GM23338 (cell line): Measurements from ENCODE around the gene ATXN2. TPM values are rescaled to one million over a fixed set of nuclear protein-coding genes. Genes with fewer than 3 reads are reported as not detected.

ENCODE experiments used
- ATAC-seq: fragments of 200-7000 bp; cut with Tn5 transposase; 3 replicates; pipeline ENCODE4 v1.9.1; 2020
- DNase-seq: peaks from one replicate; pipeline ENCODE4 v3.0.0-alpha.2; 2015; ENCODE audit warnings: low spot score
- H2AFZ ChIP-seq: fragments of 200-600 bp; sonication (generic); 2 replicates; pipeline ENCODE4 v1.8.0; 2016; ENCODE audit warnings: antibody characterized with exemption, mild to moderate bottlenecking, moderate library complexity
- H3F3A ChIP-seq: fragments of 200-600 bp; sonication (generic); replicated peaks from 2 replicates; pipeline ENCODE4 v1.8.0; 2017; ENCODE audit warnings: antibody characterized with exemption, mixed run types, low read depth
- H3K27ac ChIP-seq: fragments of 200-600 bp; sonication (generic); 2 replicates; pipeline ENCODE4 v1.6.1; 2016; ENCODE audit warnings: low read depth
- H3K27me3 ChIP-seq: fragments of 200-600 bp; sonication (generic); 2 replicates; pipeline ENCODE4 v1.8.0; 2016; ENCODE audit warnings: mild to moderate bottlenecking, mixed run types, moderate library complexity; ENCODE audit not compliant: insufficient read depth
- H3K36me3 ChIP-seq: fragments of 200-600 bp; sonication (generic); 2 replicates; pipeline ENCODE4 v1.8.0; 2016; ENCODE audit warnings: mild to moderate bottlenecking; ENCODE audit not compliant: insufficient read depth
- H3K4me1 ChIP-seq: fragments of 200-600 bp; sonication (generic); 2 replicates; pipeline ENCODE4 v1.8.0; 2016; ENCODE audit warnings: mild to moderate bottlenecking, moderate library complexity; ENCODE audit not compliant: insufficient read depth
- H3K4me2 ChIP-seq: fragments of 200-600 bp; sonication (generic); 2 replicates; pipeline ENCODE4 v1.7.1; 2017; ENCODE audit warnings: mixed run types
- H3K4me3 ChIP-seq: fragments of 200-600 bp; sonication (generic); 2 replicates; pipeline ENCODE4 v1.6.1; 2016; ENCODE audit warnings: mixed run types
- H3K79me2 ChIP-seq: fragments of 200-600 bp; sonication (generic); replicated peaks from 2 replicates; pipeline ENCODE4 v1.8.0; 2017; ENCODE audit warnings: mild to moderate bottlenecking; ENCODE audit not compliant: insufficient read depth
- H3K9me2 ChIP-seq: fragments of 200-600 bp; sonication (generic); 2 replicates; pipeline ENCODE4 v1.8.0; 2017; ENCODE audit not compliant: insufficient read depth
- H4K20me1 ChIP-seq: fragments of 200-600 bp; sonication (generic); replicated peaks from 2 replicates; pipeline ENCODE4 v1.8.0; 2017; ENCODE audit warnings: mild to moderate bottlenecking; ENCODE audit not compliant: insufficient read depth
- H3K27ac Mint-ChIP-seq: 2 replicates; pipeline ENCODE4 v1.8.0; 2020; ENCODE audit warnings: inconsistent platforms, mild to moderate bottlenecking, moderate library complexity, mixed read lengths
- H3K27me3 Mint-ChIP-seq: 3 replicates; pipeline ENCODE4 v1.8.0; 2022; ENCODE audit warnings: low read depth, mild to moderate bottlenecking, moderate library complexity, mixed read lengths, inconsistent platforms; ENCODE audit not compliant: insufficient read depth, poor library complexity
- H3K36me3 Mint-ChIP-seq: 3 replicates; pipeline ENCODE4 v1.8.0; 2021; ENCODE audit warnings: low read depth, mild to moderate bottlenecking, inconsistent platforms, moderate library complexity, mixed read lengths
- H3K4me1 Mint-ChIP-seq: 3 replicates; pipeline ENCODE4 v1.8.0; 2020; ENCODE audit warnings: mild to moderate bottlenecking, inconsistent platforms, mixed read lengths
- H3K4me3 Mint-ChIP-seq: 3 replicates; pipeline ENCODE4 v1.8.0; 2021; ENCODE audit warnings: moderate library complexity, mild to moderate bottlenecking, inconsistent platforms, mixed read lengths
- H3K9me3 Mint-ChIP-seq: 3 replicates; pipeline ENCODE4 v1.8.0; 2020; ENCODE audit warnings: moderate library complexity, mild to moderate bottlenecking, inconsistent platforms, mixed read lengths
- EZH2 ChIP-seq: fragments of 200-600 bp; sonication (generic); IDR thresholded peaks from one replicate; pipeline ENCODE4 v1.8.0; 2017; ENCODE audit warnings: antibody characterized with exemption, mild to moderate bottlenecking, low read depth; ENCODE audit not compliant: unreplicated experiment
- EZH2phosphoT487 ChIP-seq: fragments of 200-600 bp; sonication (generic); IDR thresholded peaks from one replicate; pipeline ENCODE4 v1.8.1; 2018; ENCODE audit warnings: antibody characterized with exemption; ENCODE audit not compliant: unreplicated experiment
- JUNB ChIP-seq: IDR thresholded peaks from one replicate; pipeline ENCODE4 v1.6.1; 2016; ENCODE audit warnings: antibody characterized with exemption; ENCODE audit not compliant: unreplicated experiment
- NANOG ChIP-seq: IDR thresholded peaks from 2 replicates; pipeline ENCODE4 v1.6.1; 2016; ENCODE audit warnings: antibody characterized with exemption, borderline replicate concordance
- POLR2AphosphoS5 ChIP-seq: IDR thresholded peaks from 2 replicates; pipeline ENCODE4 v1.6.1; 2016; ENCODE audit warnings: antibody characterized with exemption, low read depth
- STAT1 ChIP-seq: IDR thresholded peaks from one replicate; pipeline ENCODE4 v1.6.1; 2016; ENCODE audit warnings: antibody characterized with exemption; ENCODE audit not compliant: unreplicated experiment
- ZNF331 ChIP-seq: fragments of 250-450 bp; sonication (Bioruptor Pico); IDR thresholded peaks from 2 replicates; pipeline ENCODE4 v1.5.0; 2020; ENCODE audit warnings: low read depth, mild to moderate bottlenecking, moderate library complexity
- long read RNA-seq: library from polyadenylated mRNA; unstranded; transcript quantifications from one replicate; pipeline ENCODE4 v2.0.0, GENCODE V29; 2020; ENCODE audit not compliant: unreplicated experiment
- polyA plus RNA-seq: library from polyadenylated mRNA; unstranded; fragments of >200 nt; fragmentation: Nextera tagmentation; extraction: Ambion mirVana; gene quantifications from 2 replicates; pipeline ENCODE4 v1.2.1, GENCODE V29; 2016
- total RNA-seq: library from RNA; depleted of rRNA; stranded (reverse); fragments of >200 nt; shearing (Covaris generic); gene quantifications from 2 replicates; pipeline ENCODE4 v1.2.3, GENCODE V29; 2014; rRNA removed
- TF ChIP-seq, protein P1 (sequence below): IDR thresholded peaks from 2 replicates; pipeline ENCODE4 v1.6.1; 2016; ENCODE audit warnings: antibody characterized with exemption
- TF ChIP-seq, protein P2 (sequence below): IDR thresholded peaks from one replicate; pipeline ENCODE4 v1.6.1; 2018; ENCODE audit warnings: antibody characterized with exemption; ENCODE audit not compliant: unreplicated experiment

The ATXN2 gene, protein sequence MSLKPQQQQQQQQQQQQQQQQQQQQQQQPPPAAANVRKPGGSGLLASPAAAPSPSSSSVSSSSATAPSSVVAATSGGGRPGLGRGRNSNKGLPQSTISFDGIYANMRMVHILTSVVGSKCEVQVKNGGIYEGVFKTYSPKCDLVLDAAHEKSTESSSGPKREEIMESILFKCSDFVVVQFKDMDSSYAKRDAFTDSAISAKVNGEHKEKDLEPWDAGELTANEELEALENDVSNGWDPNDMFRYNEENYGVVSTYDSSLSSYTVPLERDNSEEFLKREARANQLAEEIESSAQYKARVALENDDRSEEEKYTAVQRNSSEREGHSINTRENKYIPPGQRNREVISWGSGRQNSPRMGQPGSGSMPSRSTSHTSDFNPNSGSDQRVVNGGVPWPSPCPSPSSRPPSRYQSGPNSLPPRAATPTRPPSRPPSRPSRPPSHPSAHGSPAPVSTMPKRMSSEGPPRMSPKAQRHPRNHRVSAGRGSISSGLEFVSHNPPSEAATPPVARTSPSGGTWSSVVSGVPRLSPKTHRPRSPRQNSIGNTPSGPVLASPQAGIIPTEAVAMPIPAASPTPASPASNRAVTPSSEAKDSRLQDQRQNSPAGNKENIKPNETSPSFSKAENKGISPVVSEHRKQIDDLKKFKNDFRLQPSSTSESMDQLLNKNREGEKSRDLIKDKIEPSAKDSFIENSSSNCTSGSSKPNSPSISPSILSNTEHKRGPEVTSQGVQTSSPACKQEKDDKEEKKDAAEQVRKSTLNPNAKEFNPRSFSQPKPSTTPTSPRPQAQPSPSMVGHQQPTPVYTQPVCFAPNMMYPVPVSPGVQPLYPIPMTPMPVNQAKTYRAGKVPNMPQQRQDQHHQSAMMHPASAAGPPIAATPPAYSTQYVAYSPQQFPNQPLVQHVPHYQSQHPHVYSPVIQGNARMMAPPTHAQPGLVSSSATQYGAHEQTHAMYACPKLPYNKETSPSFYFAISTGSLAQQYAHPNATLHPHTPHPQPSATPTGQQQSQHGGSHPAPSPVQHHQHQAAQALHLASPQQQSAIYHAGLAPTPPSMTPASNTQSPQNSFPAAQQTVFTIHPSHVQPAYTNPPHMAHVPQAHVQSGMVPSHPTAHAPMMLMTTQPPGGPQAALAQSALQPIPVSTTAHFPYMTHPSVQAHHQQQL
- total RNA-seq = 44.8 and 52.9 TPM in 2 replicates
- 59.5 and 61.0 TPM in 2 replicates for polyA plus RNA-seq
- long read RNA-seq, partial matches to known transcripts = 11 of 14 reads
- long read RNA-seq, other reads (novel, unspliced or antisense) = 3 of 14 reads

DNA sequence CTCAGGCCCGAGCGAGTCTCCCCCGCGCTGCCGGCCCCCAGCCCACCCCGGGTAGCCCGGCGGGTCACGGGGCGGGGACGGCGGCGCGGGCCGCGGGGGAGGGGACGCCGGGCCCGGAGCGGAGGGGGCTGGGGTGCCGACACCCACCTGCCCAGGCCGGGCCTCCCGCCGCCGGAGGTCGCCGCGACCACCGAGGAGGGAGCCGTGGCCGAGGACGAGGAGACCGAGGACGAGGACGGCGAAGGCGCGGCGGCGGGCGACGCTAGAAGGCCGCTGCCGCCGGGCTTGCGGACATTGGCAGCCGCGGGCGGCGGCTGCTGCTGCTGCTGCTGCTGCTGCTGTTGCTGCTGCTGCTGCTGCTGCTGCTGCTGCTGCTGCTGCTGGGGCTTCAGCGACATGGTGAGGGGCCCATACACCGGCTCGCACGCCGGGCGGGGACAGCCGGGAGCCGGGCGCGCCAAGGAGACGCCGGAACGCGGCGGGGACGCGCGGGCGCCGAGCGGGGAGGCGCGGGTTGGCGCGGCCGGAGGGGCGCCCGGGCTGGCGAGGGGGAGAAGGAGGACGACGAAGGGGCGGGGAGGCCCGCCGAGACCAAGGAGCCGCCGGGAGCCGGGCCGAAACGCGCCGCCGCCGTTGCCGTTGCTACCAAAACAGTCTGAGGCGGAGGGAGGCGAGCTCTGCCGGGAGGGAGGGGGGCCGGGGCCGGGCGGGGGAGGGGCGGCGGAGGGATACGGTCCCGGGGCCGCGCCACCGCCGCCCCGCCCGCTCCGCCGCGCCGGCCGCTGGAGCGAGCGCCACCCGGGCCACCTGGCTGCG, at the start of gene ATXN2:
TSS of gene ATXN2 (minus strand) at position 679 of the 816 bp plus-strand sequence. CDS start at position 398, 281 bp downstream.
- Histone ChIP-seq H4K20me1 (peaks cover 19% of the 10 kb centered on the region), H3K4me3 (peak within 1 kb of the TSS; percentile 84), H2AFZ (peak within 1 kb of the TSS; percentile 57), H3K4me1 (peaks cover 30% of the 10 kb centered on the region), H3K27ac (peak within 1 kb of the TSS; percentile 95), H3K9me2 (no peaks in the 10 kb centered on the region), H3K27me3 (no peaks in the 10 kb centered on the region), H3K36me3 (no peaks in the 10 kb centered on the region), H3F3A (peaks cover 11% of the 10 kb centered on the region; the same call in 1 of the 2 replicates), H3K79me2 (peaks cover 52% of the 10 kb centered on the region), H3K4me2 (peak within 1 kb of the TSS; percentile 85)
- Mint-ChIP-seq H3K27ac (peak within 1 kb of the TSS; percentile 79), H3K9me3 (peaks cover 6% of the 10 kb centered on the region; the same call in 1 of the 3 replicates), H3K4me1 (peaks cover 30% of the 10 kb centered on the region), H3K4me3 (peak within 1 kb of the TSS; percentile 93), H3K27me3 (peaks cover 16% of the 10 kb centered on the region), H3K36me3 (peaks cover 13% of the 10 kb centered on the region; the same call in 2 of the 3 replicates)
- ATAC-seq (no peak; the same call in 2 of the 3 replicates), DNase-seq (peak; percentile 77)
- no peak for TF ChIP-seq STAT1
- TF ChIP-seq POLR2AphosphoS5 = no peak; the same call in 1 of the 2 replicates
- TF ChIP-seq, protein P1, sequence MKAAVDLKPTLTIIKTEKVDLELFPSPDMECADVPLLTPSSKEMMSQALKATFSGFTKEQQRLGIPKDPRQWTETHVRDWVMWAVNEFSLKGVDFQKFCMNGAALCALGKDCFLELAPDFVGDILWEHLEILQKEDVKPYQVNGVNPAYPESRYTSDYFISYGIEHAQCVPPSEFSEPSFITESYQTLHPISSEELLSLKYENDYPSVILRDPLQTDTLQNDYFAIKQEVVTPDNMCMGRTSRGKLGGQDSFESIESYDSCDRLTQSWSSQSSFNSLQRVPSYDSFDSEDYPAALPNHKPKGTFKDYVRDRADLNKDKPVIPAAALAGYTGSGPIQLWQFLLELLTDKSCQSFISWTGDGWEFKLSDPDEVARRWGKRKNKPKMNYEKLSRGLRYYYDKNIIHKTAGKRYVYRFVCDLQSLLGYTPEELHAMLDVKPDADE = no peak

DNA sequence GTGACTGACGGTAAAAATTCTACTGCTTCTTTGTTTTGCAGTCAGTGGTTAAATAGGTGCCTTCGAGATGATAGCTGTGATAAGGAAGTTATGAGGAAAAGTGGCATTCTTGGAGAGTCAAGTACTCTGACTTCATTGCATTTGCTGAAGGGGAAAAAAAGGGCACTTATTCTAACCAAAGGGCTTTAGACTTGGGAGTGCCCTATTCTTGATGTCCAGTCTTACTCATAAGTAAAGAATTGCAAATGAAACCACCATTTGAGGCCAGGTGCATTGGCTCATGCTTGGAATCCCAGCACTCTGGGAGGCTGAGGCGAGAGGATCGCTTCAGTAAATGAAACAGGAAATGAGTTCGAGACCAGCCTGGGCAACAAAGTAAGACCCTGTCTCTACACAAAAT, 46.3 kb upstream of the ATXN2 start:
- Mint-ChIP-seq H3K36me3 (peaks cover 69% of the 10 kb centered on the region), H3K27me3 (no peaks in the 10 kb centered on the region), H3K9me3 (no peaks in the 10 kb centered on the region), H3K4me1 (no peaks in the 10 kb centered on the region), H3K27ac (no peak overlapping the region), H3K4me3 (no peak overlapping the region)
- Histone ChIP-seq H3K4me3 (no peak overlapping the region), H3K27me3 (no peaks in the 10 kb centered on the region), H4K20me1 (peaks cover 6% of the 10 kb centered on the region; the same call in 1 of the 2 replicates), H2AFZ (no peak overlapping the region), H3K4me1 (no peaks in the 10 kb centered on the region), H3K27ac (no peak overlapping the region), H3K36me3 (peaks cover 19% of the 10 kb centered on the region), H3K9me2 (no peaks in the 10 kb centered on the region), H3F3A (no peaks in the 10 kb centered on the region; the same call in 1 of the 2 replicates), H3K4me2 (no peak overlapping the region), H3K79me2 (no peaks in the 10 kb centered on the region)
- DNase-seq = no peak
- ATAC-seq = no peak
- TF ChIP-seq NANOG = no peak
- no peak for TF ChIP-seq EZH2phosphoT487
- TF ChIP-seq EZH2 = no peak
- TF ChIP-seq, protein P2, sequence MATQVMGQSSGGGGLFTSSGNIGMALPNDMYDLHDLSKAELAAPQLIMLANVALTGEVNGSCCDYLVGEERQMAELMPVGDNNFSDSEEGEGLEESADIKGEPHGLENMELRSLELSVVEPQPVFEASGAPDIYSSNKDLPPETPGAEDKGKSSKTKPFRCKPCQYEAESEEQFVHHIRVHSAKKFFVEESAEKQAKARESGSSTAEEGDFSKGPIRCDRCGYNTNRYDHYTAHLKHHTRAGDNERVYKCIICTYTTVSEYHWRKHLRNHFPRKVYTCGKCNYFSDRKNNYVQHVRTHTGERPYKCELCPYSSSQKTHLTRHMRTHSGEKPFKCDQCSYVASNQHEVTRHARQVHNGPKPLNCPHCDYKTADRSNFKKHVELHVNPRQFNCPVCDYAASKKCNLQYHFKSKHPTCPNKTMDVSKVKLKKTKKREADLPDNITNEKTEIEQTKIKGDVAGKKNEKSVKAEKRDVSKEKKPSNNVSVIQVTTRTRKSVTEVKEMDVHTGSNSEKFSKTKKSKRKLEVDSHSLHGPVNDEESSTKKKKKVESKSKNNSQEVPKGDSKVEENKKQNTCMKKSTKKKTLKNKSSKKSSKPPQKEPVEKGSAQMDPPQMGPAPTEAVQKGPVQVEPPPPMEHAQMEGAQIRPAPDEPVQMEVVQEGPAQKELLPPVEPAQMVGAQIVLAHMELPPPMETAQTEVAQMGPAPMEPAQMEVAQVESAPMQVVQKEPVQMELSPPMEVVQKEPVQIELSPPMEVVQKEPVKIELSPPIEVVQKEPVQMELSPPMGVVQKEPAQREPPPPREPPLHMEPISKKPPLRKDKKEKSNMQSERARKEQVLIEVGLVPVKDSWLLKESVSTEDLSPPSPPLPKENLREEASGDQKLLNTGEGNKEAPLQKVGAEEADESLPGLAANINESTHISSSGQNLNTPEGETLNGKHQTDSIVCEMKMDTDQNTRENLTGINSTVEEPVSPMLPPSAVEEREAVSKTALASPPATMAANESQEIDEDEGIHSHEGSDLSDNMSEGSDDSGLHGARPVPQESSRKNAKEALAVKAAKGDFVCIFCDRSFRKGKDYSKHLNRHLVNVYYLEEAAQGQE = no peak
- no peak for TF ChIP-seq ZNF331 (CRISPR knock-in tag)
- no peak for TF ChIP-seq JUNB
